ENCODE data around the gene GALNT2.
A peak's percentile ranks its signal among the peaks of the same experiment; 100 is the strongest.

The GALNT2 gene

GRCh38 chr1:230109895-230110667 lies 43.0 kb downstream of the GALNT2 start:
- peaks cover 8% of the 10 kb centered on the region for H3K36me3 ChIP-seq (ENCODE audit: insufficient read depth, low read length)
- H3K27me3 ChIP-seq (ENCODE audit: control insufficient read depth, insufficient read depth, low read length), result no peaks in the 10 kb centered on the region
- no peak overlapping the region for H3K9ac ChIP-seq (ENCODE audit: low read depth, low read length)
- peaks cover 50% of the 10 kb centered on the region for H3K4me1 ChIP-seq (ENCODE audit: control insufficient read depth, insufficient read depth, low read length)
- no peak overlapping the region for H3K4me3 ChIP-seq (ENCODE audit: low read length)
- H3K4me2 ChIP-seq (ENCODE audit: low read length), result no peak overlapping the region
- H3K9me3 ChIP-seq (replicated peaks; ENCODE audit: low read length), result no peaks in the 10 kb centered on the region

GRCh38 chr1:230110971-230111370 lies 43.9 kb downstream of the GALNT2 start:
- Histone ChIP-seq H3K4me1 (ENCODE audit: control insufficient read depth, insufficient read depth, low read length) (peaks cover 41% of the 10 kb centered on the region), H3K4me3 (ENCODE audit: low read length) (no peak overlapping the region), H3K9me3 (replicated peaks; ENCODE audit: low read length) (no peaks in the 10 kb centered on the region), H3K36me3 (ENCODE audit: insufficient read depth, low read length) (peaks cover 8% of the 10 kb centered on the region), H3K9ac (ENCODE audit: low read depth, low read length) (no peak overlapping the region), H3K27me3 (ENCODE audit: control insufficient read depth, insufficient read depth, low read length) (no peaks in the 10 kb centered on the region), H3K4me2 (ENCODE audit: low read length) (no peak overlapping the region)

GRCh38 chr1:230112131-230112701 lies 45.2 kb downstream of the GALNT2 start:
- no peak overlapping the region for H3K4me3 ChIP-seq (ENCODE audit: low read length)

GRCh38 chr1:230112782-230113181 lies 45.7 kb downstream of the GALNT2 start:
- H3K9ac ChIP-seq (ENCODE audit: low read depth, low read length), result peak overlapping the region; percentile 54
- H3K4me3 ChIP-seq (ENCODE audit: low read length), result no peak overlapping the region
- H3K27me3 ChIP-seq (ENCODE audit: control insufficient read depth, insufficient read depth, low read length), result no peaks in the 10 kb centered on the region
- H3K9me3 ChIP-seq (replicated peaks; ENCODE audit: low read length), result no peaks in the 10 kb centered on the region
- no peak overlapping the region for H3K4me2 ChIP-seq (ENCODE audit: low read length)
- peaks cover 35% of the 10 kb centered on the region for H3K4me1 ChIP-seq (ENCODE audit: control insufficient read depth, insufficient read depth, low read length)
- H3K36me3 ChIP-seq (ENCODE audit: insufficient read depth, low read length), result peaks cover 8% of the 10 kb centered on the region

More at GRCh38 chr1:230112131-230112701, 45.2 kb downstream of the GALNT2 start:
- Histone ChIP-seq H3K36me3 (ENCODE audit: insufficient read depth, low read length) (peaks cover 8% of the 10 kb centered on the region), H3K27me3 (ENCODE audit: control insufficient read depth, insufficient read depth, low read length) (no peaks in the 10 kb centered on the region), H3K9me3 (replicated peaks; ENCODE audit: low read length) (no peaks in the 10 kb centered on the region), H3K4me1 (ENCODE audit: control insufficient read depth, insufficient read depth, low read length) (peaks cover 35% of the 10 kb centered on the region), H3K4me2 (ENCODE audit: low read length) (no peak overlapping the region), H3K9ac (ENCODE audit: low read depth, low read length) (no peak overlapping the region)

GRCh38 chr1:230113235-230113592 lies 46.2 kb downstream of the GALNT2 start:
- Histone ChIP-seq H3K4me3 (ENCODE audit: low read length) (peak overlapping the region; percentile 10), H3K9me3 (replicated peaks; ENCODE audit: low read length) (no peaks in the 10 kb centered on the region), H3K4me1 (ENCODE audit: control insufficient read depth, insufficient read depth, low read length) (peaks cover 35% of the 10 kb centered on the region), H3K4me2 (ENCODE audit: low read length) (peak overlapping the region; percentile 7), H3K27me3 (ENCODE audit: control insufficient read depth, insufficient read depth, low read length) (no peaks in the 10 kb centered on the region), H3K36me3 (ENCODE audit: insufficient read depth, low read length) (peaks cover 8% of the 10 kb centered on the region), H3K9ac (ENCODE audit: low read depth, low read length) (peak overlapping the region; percentile 54)

- Histone ChIP-seq H3K4me1 (ENCODE audit: control insufficient read depth, insufficient read depth, low read length) (peaks cover 35% of the 10 kb centered on the region), H3K9me3 (replicated peaks; ENCODE audit: low read length) (no peaks in the 10 kb centered on the region), H3K9ac (ENCODE audit: low read depth, low read length) (peak overlapping the region; percentile 86), H3K4me2 (ENCODE audit: low read length) (peak overlapping the region; percentile 85), H3K36me3 (ENCODE audit: insufficient read depth, low read length) (peaks cover 8% of the 10 kb centered on the region), H3K27me3 (ENCODE audit: control insufficient read depth, insufficient read depth, low read length) (no peaks in the 10 kb centered on the region), H3K4me3 (ENCODE audit: low read length) (peak overlapping the region; percentile 60)
These were observed 46.7 kb downstream of the GALNT2 start for GRCh38 chr1:230113593-230114236.

- no peaks in the 10 kb centered on the region for H3K9me3 ChIP-seq (replicated peaks; ENCODE audit: low read length)
- peak overlapping the region; percentile 85 for H3K4me2 ChIP-seq (ENCODE audit: low read length)
- peaks cover 8% of the 10 kb centered on the region for H3K36me3 ChIP-seq (ENCODE audit: insufficient read depth, low read length)
- no peaks in the 10 kb centered on the region for H3K27me3 ChIP-seq (ENCODE audit: control insufficient read depth, insufficient read depth, low read length)
- H3K4me1 ChIP-seq (ENCODE audit: control insufficient read depth, insufficient read depth, low read length), result peaks cover 35% of the 10 kb centered on the region
- H3K4me3 ChIP-seq (ENCODE audit: low read length), result peak overlapping the region; percentile 60
- peak overlapping the region; percentile 86 for H3K9ac ChIP-seq (ENCODE audit: low read depth, low read length)
These were observed 47.2 kb downstream of the GALNT2 start for GRCh38 chr1:230114237-230114651.

GRCh38 chr1:230117694-230118093 lies 50.7 kb downstream of the GALNT2 start:
- no peaks in the 10 kb centered on the region for H3K9me3 ChIP-seq (replicated peaks; ENCODE audit: low read length)
- H3K36me3 ChIP-seq (ENCODE audit: insufficient read depth, low read length), result peaks cover 18% of the 10 kb centered on the region
- no peak overlapping the region for H3K4me2 ChIP-seq (ENCODE audit: low read length)
- no peak overlapping the region for H3K4me3 ChIP-seq (ENCODE audit: low read length)
- H3K4me1 ChIP-seq (ENCODE audit: control insufficient read depth, insufficient read depth, low read length), result peaks cover 19% of the 10 kb centered on the region
- no peak overlapping the region for H3K9ac ChIP-seq (ENCODE audit: low read depth, low read length)
- H3K27me3 ChIP-seq (ENCODE audit: control insufficient read depth, insufficient read depth, low read length), result no peaks in the 10 kb centered on the region

- Histone ChIP-seq H3K4me1 (ENCODE audit: control insufficient read depth, insufficient read depth, low read length) (peaks cover 4% of the 10 kb centered on the region), H3K27me3 (ENCODE audit: control insufficient read depth, insufficient read depth, low read length) (no peaks in the 10 kb centered on the region), H3K4me2 (ENCODE audit: low read length) (no peak overlapping the region), H3K4me3 (ENCODE audit: low read length) (no peak overlapping the region), H3K36me3 (ENCODE audit: insufficient read depth, low read length) (peaks cover 15% of the 10 kb centered on the region), H3K9me3 (replicated peaks; ENCODE audit: low read length) (no peaks in the 10 kb centered on the region), H3K9ac (ENCODE audit: low read depth, low read length) (no peak overlapping the region)
These were observed 52.3 kb downstream of the GALNT2 start for GRCh38 chr1:230119340-230119739.

GRCh38 chr1:230120289-230120920 lies 53.4 kb downstream of the GALNT2 start:
- Histone ChIP-seq H3K36me3 (ENCODE audit: insufficient read depth, low read length) (peaks cover 10% of the 10 kb centered on the region), H3K4me2 (ENCODE audit: low read length) (no peak overlapping the region), H3K27me3 (ENCODE audit: control insufficient read depth, insufficient read depth, low read length) (no peaks in the 10 kb centered on the region), H3K9me3 (replicated peaks; ENCODE audit: low read length) (no peaks in the 10 kb centered on the region), H3K4me3 (ENCODE audit: low read length) (no peak overlapping the region), H3K4me1 (ENCODE audit: control insufficient read depth, insufficient read depth, low read length) (peaks cover 6% of the 10 kb centered on the region), H3K9ac (ENCODE audit: low read depth, low read length) (no peak overlapping the region)

- Histone ChIP-seq H3K36me3 (ENCODE audit: insufficient read depth, low read length) (peaks cover 10% of the 10 kb centered on the region), H3K4me1 (ENCODE audit: control insufficient read depth, insufficient read depth, low read length) (peaks cover 12% of the 10 kb centered on the region)
These were observed 53.9 kb downstream of the GALNT2 start for GRCh38 chr1:230120921-230121381.

More at GRCh38 chr1:230120921-230121381, 53.9 kb downstream of the GALNT2 start:
- Histone ChIP-seq H3K4me3 (ENCODE audit: low read length) (no peak overlapping the region), H3K27me3 (ENCODE audit: control insufficient read depth, insufficient read depth, low read length) (no peaks in the 10 kb centered on the region), H3K4me2 (ENCODE audit: low read length) (no peak overlapping the region), H3K9me3 (replicated peaks; ENCODE audit: low read length) (no peaks in the 10 kb centered on the region), H3K9ac (ENCODE audit: low read depth, low read length) (no peak overlapping the region)

Data from skeletal muscle satellite cell (primary cell).